HCT116 (cell line): ENCODE data around the gene TEX22. TPM values are rescaled to one million over a fixed set of nuclear protein-coding genes. Genes with fewer than 3 reads are reported as not detected.

Source experiments
- ATAC-seq: fragments of 200-7000 bp; cut with Tn5 transposase; 2 replicates; pipeline ENCODE4 v1.9.1; 2020; ENCODE audit warnings: mild to moderate bottlenecking, moderate library complexity
- BruUV-seq: library from RNA; stranded (reverse); fragments of 400-500 nt; replicated peaks from 2 replicates; lab custom pipeline; 2021; lab: Mats Ljungman, UMichigan
- CTCF ChIA-PET: fragments of 300-600 bp; sonication (Branson Sonifier 250); formaldehyde crosslinking; loops from one replicate; lab custom pipeline; 2021; ENCODE audit warnings: antibody characterized with exemption; lab: Charles Lee
- POLR2A ChIA-PET: fragments of 300-600, 350-600 bp; sonication (Branson Sonifier 250); formaldehyde crosslinking; loops from one replicate; lab custom pipeline; 2021; ENCODE audit warnings: antibody characterized with exemption; lab: Charles Lee
- RAD21 ChIA-PET, 2 experiments: fragments of 300-600 bp; sonication (Branson Sonifier 250); formaldehyde crosslinking; loops; one replicate each; lab custom pipeline; 2023; ENCODE audit warnings: low total read pairs in 2 of 2; ENCODE audit not compliant: uncharacterized antibody in 2 of 2, unreplicated experiment in 2 of 2, low non-redundant PET in 1 of 2; lab: Charles Lee
- DNase-seq: peaks from one replicate; pipeline ENCODE4 v3.0.0-alpha.2; 2010; ENCODE audit warnings: low read depth, low spot score
- H2AFZ ChIP-seq: fragments of 200-600 bp; shearing (Covaris generic), sonication (generic); 2 replicates; pipeline ENCODE4 v1.6.1; 2017; ENCODE audit warnings: low read depth, mixed run types, mixed read lengths, antibody characterized with exemption, low read length; ENCODE audit not compliant: poor library complexity, severe bottlenecking
- H3K27ac ChIP-seq: 2 replicates; pipeline ENCODE4 v1.5.1; 2012; ENCODE audit warnings: low read depth, low read length
- H3K27me3 ChIP-seq: fragments of 200-600 bp; sonication (generic); 2 replicates; pipeline ENCODE4 v1.6.1; 2016; ENCODE audit warnings: mixed run types, low read length, mixed read lengths; ENCODE audit not compliant: insufficient read depth
- H3K36me3 ChIP-seq, 2 experiments: fragments of 200-500 bp in 1 of 2; fragments of 200-600 bp in 1 of 2; sonication (Bioruptor generic) in 1 of 2; sonication (generic) in 1 of 2; 2 replicates each; pipeline versions ENCODE4 v1.5.1 to v1.6.1; 2014 to 2016; ENCODE audit warnings: low read length in 2 of 2, inconsistent platforms in 1 of 2, mixed read lengths in 1 of 2, mixed run types in 1 of 2; ENCODE audit not compliant: insufficient read depth in 2 of 2, control insufficient read depth in 1 of 2
- H3K4me1 ChIP-seq, 2 experiments: fragments of 200-600 bp in 1 of 2; sonication (generic) in 1 of 2; 2 replicates each; pipeline versions ENCODE4 v1.5.1 to v1.6.1; 2012 to 2017; ENCODE audit warnings: low read length in 2 of 2, inconsistent platforms in 1 of 2, mild to moderate bottlenecking in 1 of 2, mixed read lengths in 1 of 2, mixed run types in 1 of 2, moderate library complexity in 1 of 2; ENCODE audit not compliant: insufficient read depth in 2 of 2, control insufficient read depth in 1 of 2
- H3K4me2 ChIP-seq: fragments of 200-600 bp; sonication (generic); 2 replicates; pipeline ENCODE4 v1.6.1; 2017; ENCODE audit warnings: mixed run types, low read length, mixed read lengths
- H3K4me3 ChIP-seq, 2 experiments: fragments of 200-600 bp in 1 of 2; sonication (generic) in 1 of 2; replicated peaks in 1 of 2; 2 replicates each; pipeline ENCODE4 v1.5.1; 2011 to 2016; ENCODE audit warnings: low read length in 2 of 2, control low read depth in 1 of 2, low read depth in 1 of 2, mild to moderate bottlenecking in 1 of 2, mixed read lengths in 1 of 2, mixed run types in 1 of 2
- H3K79me2 ChIP-seq: fragments of 200-600 bp; sonication (generic); 2 replicates; pipeline ENCODE4 v1.6.1; 2017; ENCODE audit warnings: mild to moderate bottlenecking, mixed run types, low read length, moderate library complexity, mixed read lengths; ENCODE audit not compliant: insufficient read depth
- H3K9ac ChIP-seq: fragments of 200-600 bp; sonication (generic); 2 replicates; pipeline ENCODE4 v1.6.1; 2016; ENCODE audit warnings: low read length, mixed read lengths
- H3K9me2 ChIP-seq: fragments of 200-600 bp; sonication (generic), shearing (Covaris generic); 2 replicates; pipeline ENCODE4 v1.6.1; 2017; ENCODE audit warnings: mixed run types, mild to moderate bottlenecking, moderate library complexity; ENCODE audit not compliant: insufficient read depth
- H3K9me3 ChIP-seq, 2 experiments: fragments of 200-500 bp in 1 of 2; fragments of 200-600 bp in 1 of 2; sonication (Bioruptor generic) in 1 of 2; sonication (generic) in 1 of 2; 2 replicates each; pipeline ENCODE4 v1.6.1; 2014 to 2017; ENCODE audit warnings: low read length in 2 of 2, mixed read lengths in 2 of 2, inconsistent platforms in 1 of 2, low read depth in 1 of 2, mild to moderate bottlenecking in 1 of 2, mixed run types in 1 of 2, moderate library complexity in 1 of 2; ENCODE audit not compliant: control insufficient read depth in 1 of 2, insufficient read depth in 1 of 2
- H4K20me1 ChIP-seq: fragments of 200-600 bp; sonication (generic), shearing (Covaris generic); 2 replicates; pipeline ENCODE4 v1.6.1; 2017; ENCODE audit warnings: mixed run types, mild to moderate bottlenecking, moderate library complexity; ENCODE audit not compliant: insufficient read depth
- CBX3 ChIP-seq: IDR thresholded peaks from 2 replicates; pipeline ENCODE4 v1.6.1; 2012; ENCODE audit warnings: low read depth
- CEBPB ChIP-seq: IDR thresholded peaks from 2 replicates; pipeline ENCODE4 v1.6.1; 2012; ENCODE audit warnings: low read depth
- EGR1 ChIP-seq: IDR thresholded peaks from 2 replicates; pipeline ENCODE4 v1.6.1; 2012; ENCODE audit warnings: low read depth
- ELF1 ChIP-seq: IDR thresholded peaks from 2 replicates; pipeline ENCODE4 v1.6.1; 2012; ENCODE audit warnings: low read depth, borderline replicate concordance
- EZH2 ChIP-seq: fragments of 200-600 bp; sonication (generic); IDR thresholded peaks from 2 replicates; pipeline ENCODE4 v1.6.1; 2017; ENCODE audit warnings: antibody characterized with exemption, mixed run types
- EZH2phosphoT487 ChIP-seq: fragments of 200-600 bp; IDR thresholded peaks from 2 replicates; pipeline ENCODE4 v1.6.1; 2018; ENCODE audit warnings: antibody characterized with exemption, borderline replicate concordance
- FOSL1 ChIP-seq: IDR thresholded peaks from 2 replicates; pipeline ENCODE4 v1.6.1; 2012; ENCODE audit warnings: low read depth
- JUND ChIP-seq: IDR thresholded peaks from 2 replicates; pipeline ENCODE4 v1.6.1; 2012
- POLR2A ChIP-seq: IDR thresholded peaks from 2 replicates; pipeline ENCODE4 v1.7.0; 2011; ENCODE audit warnings: borderline replicate concordance; ENCODE audit not compliant: insufficient read depth, insufficient read length; ENCODE audit errors: extremely low read depth
- RAD21 ChIP-seq: IDR thresholded peaks from 2 replicates; pipeline ENCODE4 v1.6.1; 2012; ENCODE audit warnings: low read depth, mild to moderate bottlenecking
- SIN3A ChIP-seq: IDR thresholded peaks from 2 replicates; pipeline ENCODE4 v1.6.1; 2012; ENCODE audit warnings: low read depth
- SP1 ChIP-seq: IDR thresholded peaks from 2 replicates; pipeline ENCODE4 v1.6.1; 2012; ENCODE audit warnings: low read depth
- SRF ChIP-seq: IDR thresholded peaks from 2 replicates; pipeline ENCODE4 v1.6.1; 2012; ENCODE audit warnings: low read depth
- TCF7L2 ChIP-seq: IDR thresholded peaks from 2 replicates; pipeline ENCODE4 v1.7.0; 2011; ENCODE audit warnings: borderline replicate concordance, inconsistent platforms; ENCODE audit not compliant: insufficient read depth, insufficient read length; ENCODE audit errors: extremely low read depth
- YY1 ChIP-seq: IDR thresholded peaks from 2 replicates; pipeline ENCODE4 v1.6.1; 2011; ENCODE audit warnings: low read length, low read depth, moderate library complexity, mild to moderate bottlenecking; ENCODE audit not compliant: insufficient replicate concordance; ENCODE audit errors: extremely low read depth
- ZNF274 ChIP-seq: fragments of 200-500 bp; sonication (Bioruptor generic); IDR thresholded peaks from 2 replicates; pipeline ENCODE4 v1.6.1; 2014; ENCODE audit warnings: mild to moderate bottlenecking, low read depth, low read length, inconsistent platforms
- intact Hi-C: fragments of 100-400 bp; cut with micrococcal nuclease; formaldehyde crosslinking; loops from 2 replicates; pipeline ENCODE4 v1.10.0; 2022
- total RNA-seq: library from RNA; stranded (reverse); gene quantifications from one replicate; pipeline ENCODE4 v1.2.1, GENCODE V29; 2021; ENCODE audit not compliant: unreplicated experiment
- TF ChIP-seq, protein P1 (sequence below): IDR thresholded peaks from 2 replicates; pipeline ENCODE4 v1.6.1; 2012
- TF ChIP-seq, protein P2 (sequence below): IDR thresholded peaks from 2 replicates; pipeline ENCODE4 v1.6.1; 2012
- TF ChIP-seq, protein P3 (sequence below), 3 experiments: fragments of 200-600 bp in 1 of 3; sonication (generic) in 1 of 3; IDR thresholded peaks in 2 of 3; conservative IDR thresholded peaks in 1 of 3; 2 replicates each; pipeline ENCODE4 v1.5.1; 2012 to 2017; ENCODE audit warnings: low read depth in 2 of 3, low read length in 2 of 3, antibody characterized with exemption in 1 of 3, borderline replicate concordance in 1 of 3, control low read depth in 1 of 3, mild to moderate bottlenecking in 1 of 3, mixed read lengths in 1 of 3, mixed run types in 1 of 3, moderate library complexity in 1 of 3; ENCODE audit not compliant: insufficient read depth in 1 of 3

The TEX22 gene
- total RNA-seq, 1 experiment from 2014 or later = 3.8 TPM

DNA sequence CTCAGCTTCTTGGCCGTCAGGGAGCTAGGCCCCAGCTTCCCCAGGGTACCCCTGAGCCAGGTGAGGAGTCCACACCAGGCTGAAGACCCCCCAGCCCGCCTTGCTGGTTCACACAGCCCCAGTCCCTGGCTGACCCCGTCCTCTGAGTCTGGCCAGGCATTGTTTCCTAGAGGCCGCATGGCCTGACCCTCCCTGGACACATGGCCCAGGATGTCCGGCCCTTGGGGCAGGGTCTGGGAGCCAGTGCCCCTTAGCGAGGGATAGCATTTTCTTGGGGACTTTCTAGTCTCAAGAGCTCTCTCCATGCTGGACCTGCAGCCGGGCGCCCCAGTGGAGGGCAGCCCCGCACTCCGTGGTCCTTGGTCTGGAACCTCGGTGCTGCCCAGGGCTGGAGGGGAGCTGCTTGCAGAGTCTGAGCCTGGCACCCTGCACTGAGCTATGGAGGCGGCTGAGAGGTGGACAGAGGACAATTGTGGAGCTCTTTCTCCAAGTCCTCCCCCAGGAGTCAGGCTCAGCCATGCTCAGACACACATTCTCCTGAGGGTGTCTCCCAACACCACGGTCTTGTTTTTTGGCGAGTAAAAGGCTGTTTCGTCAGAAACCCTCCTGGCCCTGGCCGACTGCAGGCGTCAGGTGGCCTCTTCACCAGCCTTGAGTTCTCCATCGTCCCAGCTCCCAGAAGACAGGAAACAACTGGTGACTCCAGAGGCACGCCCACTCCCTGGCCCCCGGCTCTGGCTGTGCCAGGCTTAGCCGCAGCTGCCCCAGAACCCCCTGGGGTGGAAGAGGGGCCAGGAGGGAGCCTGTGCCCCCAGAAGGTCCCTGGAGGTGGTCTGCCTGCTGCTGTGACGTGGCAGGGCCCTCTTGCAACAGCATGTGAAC, 58.6 kb downstream of the TEX22 start:
- ATAC-seq (no peak), DNase-seq (no peak)
- H3K4me3 ChIP-seq = no peak overlapping the region
- ChIA-PET CTCF (interaction anchor here (1.5 kb wide), 1 partner anchor 9 kb away, joined by 4 read pairs; no protein-coding TSS in a partner anchor), RAD21 (no interaction called here), POLR2A (no interaction called here)
- no peaks in the 10 kb centered on the region for H4K20me1 ChIP-seq
- H3K4me1 ChIP-seq = no peaks in the 10 kb centered on the region
- H3K4me2 ChIP-seq = no peak overlapping the region
- no peak overlapping the region for H3K9ac ChIP-seq
- H3K36me3 ChIP-seq = peaks cover 10 to 11% of the 10 kb centered on the region in 2 experiments; a peak in 3 of 4 replicates
- H3K27ac ChIP-seq = no peak overlapping the region
- BruUV-seq = no TSS peak
- no peaks in the 10 kb centered on the region for H3K27me3 ChIP-seq
- TF ChIP-seq POLR2A (no peak), SRF (no peak), SIN3A (no peak), TCF7L2 (no peak), EZH2 (no peak), FOSL1 (no peak), EZH2phosphoT487 (no peak), ELF1 (no peak), RAD21 (no peak), EGR1 (no peak), YY1 (no peak), CBX3 (no peak), JUND (no peak), ZNF274 (no peak), SP1 (no peak), CEBPB (no peak)
- TF ChIP-seq, protein P1, sequence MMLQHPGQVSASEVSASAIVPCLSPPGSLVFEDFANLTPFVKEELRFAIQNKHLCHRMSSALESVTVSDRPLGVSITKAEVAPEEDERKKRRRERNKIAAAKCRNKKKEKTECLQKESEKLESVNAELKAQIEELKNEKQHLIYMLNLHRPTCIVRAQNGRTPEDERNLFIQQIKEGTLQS = no peak
- TF ChIP-seq, protein P2, sequence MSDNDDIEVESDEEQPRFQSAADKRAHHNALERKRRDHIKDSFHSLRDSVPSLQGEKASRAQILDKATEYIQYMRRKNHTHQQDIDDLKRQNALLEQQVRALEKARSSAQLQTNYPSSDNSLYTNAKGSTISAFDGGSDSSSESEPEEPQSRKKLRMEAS = no peak
- TF ChIP-seq, protein P3, sequence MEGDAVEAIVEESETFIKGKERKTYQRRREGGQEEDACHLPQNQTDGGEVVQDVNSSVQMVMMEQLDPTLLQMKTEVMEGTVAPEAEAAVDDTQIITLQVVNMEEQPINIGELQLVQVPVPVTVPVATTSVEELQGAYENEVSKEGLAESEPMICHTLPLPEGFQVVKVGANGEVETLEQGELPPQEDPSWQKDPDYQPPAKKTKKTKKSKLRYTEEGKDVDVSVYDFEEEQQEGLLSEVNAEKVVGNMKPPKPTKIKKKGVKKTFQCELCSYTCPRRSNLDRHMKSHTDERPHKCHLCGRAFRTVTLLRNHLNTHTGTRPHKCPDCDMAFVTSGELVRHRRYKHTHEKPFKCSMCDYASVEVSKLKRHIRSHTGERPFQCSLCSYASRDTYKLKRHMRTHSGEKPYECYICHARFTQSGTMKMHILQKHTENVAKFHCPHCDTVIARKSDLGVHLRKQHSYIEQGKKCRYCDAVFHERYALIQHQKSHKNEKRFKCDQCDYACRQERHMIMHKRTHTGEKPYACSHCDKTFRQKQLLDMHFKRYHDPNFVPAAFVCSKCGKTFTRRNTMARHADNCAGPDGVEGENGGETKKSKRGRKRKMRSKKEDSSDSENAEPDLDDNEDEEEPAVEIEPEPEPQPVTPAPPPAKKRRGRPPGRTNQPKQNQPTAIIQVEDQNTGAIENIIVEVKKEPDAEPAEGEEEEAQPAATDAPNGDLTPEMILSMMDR (IDR thresholded peaks at IDR 0.05 in 2 of 3, conservative IDR thresholded peaks at IDR 0.05 in 1 of 3; ENCODE audit: borderline replicate concordance in 1 of 3, insufficient read depth in 1 of 3, low read depth in 2 of 3, low read length in 2 of 3) = no peak
- intact Hi-C loops = no loop called here
- H2AFZ ChIP-seq = no peak overlapping the region
- H3K9me3 ChIP-seq = no peaks in the 10 kb centered on the region
- H3K79me2 ChIP-seq = no peaks in the 10 kb centered on the region
- H3K9me2 ChIP-seq = no peaks in the 10 kb centered on the region
